HG03558 (cell line): ENCODE results near the gene CLTCL1.
"Not testable (repeated sequence)": the region's sequence is repeated elsewhere in the genome, so short reads cannot be mapped to it uniquely, and the experiment has no call there.

Experiments used
- ATAC-seq: cut with Tn5 transposase; IDR thresholded peaks from one replicate; pipeline ENCODE4 v1.9.1; 2021; ENCODE audit warnings: moderate number of reproducible peaks; ENCODE audit not compliant: unreplicated experiment; ENCODE audit errors: extremely low read depth

The CLTCL1 gene

DNA sequence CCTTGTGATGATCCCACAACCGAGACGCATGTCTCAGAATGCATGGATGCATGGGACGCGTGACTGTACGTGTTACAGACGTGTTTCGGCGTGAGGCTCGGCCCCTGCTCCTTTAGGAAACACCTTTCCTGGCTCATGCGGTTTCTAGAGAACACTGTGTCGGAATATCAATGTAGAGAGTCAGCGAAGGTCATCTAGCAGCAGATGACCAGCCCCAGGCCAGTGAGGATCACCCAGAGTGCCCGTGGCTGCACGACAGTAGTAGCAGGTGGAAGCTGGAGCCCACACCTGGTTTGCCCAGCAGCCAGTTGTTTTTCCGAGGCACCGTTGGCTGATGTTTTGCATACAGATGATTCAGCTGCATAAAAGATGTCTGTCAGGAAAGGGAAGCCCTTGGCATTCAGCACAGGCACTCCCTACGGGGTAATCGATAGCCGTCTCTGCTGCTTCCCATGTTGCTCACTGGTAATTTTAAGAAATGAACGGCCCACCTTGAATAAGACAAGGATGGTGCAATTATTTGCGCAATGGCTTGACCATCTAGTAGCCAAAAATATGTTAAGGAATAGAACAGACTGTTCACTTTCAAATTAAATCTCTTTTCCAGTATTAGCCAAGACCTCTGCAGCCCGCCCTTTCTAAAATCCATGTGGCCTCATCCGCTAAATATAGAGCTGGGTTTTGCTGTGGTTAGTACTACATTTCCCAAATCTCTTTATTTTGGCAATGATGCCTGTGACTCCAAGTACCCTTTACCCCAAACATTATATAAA lies 1.1 kb upstream of the CLTCL1 start:
- ATAC-seq: no peak

- ATAC-seq: no peak
These were observed 320 bp downstream of the CLTCL1 start for GRCh38 chr22:19291218-19291579.

DNA sequence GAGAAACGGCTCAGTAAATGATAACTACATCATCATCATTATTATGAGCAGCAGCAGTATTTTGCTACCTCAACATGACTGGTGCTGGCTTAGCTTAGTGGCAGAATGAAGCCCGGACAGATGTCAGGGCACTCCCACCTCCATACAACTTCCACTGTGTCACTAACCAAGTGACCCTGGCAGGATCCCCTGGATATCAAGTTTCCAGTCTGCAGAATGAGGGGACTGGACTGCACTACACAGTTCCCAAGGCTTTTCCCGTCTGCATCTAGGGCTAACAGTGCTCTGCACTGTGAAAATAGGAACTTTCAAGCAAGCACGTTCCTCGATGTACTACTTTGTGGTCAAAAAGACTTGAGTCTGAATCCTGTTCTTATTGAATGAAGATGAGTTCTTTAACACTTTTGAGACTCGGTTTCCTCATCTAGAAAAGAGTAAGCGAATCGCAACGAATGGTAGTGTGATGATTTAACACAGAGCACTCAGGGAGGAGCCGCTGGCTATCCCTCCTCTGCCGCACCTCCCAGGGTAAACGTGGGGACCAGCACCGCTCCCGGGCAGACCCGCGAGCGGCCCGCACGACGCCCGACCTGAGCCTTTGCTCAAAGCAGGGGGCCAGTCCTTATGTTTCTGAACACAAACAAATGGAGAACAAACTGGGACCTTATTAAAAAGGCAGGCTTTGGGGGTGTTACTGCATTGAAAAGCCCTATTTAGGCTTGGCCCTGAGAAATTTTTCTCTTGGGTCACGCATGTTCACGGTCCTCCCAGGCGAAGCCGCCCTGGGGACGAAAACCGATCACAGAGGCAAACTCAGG lies 910 bp downstream of the CLTCL1 start:
- no peak for ATAC-seq

- ATAC-seq: no peak
These were observed 1.9 kb downstream of the CLTCL1 start for GRCh38 chr22:19289475-19290161.

DNA sequence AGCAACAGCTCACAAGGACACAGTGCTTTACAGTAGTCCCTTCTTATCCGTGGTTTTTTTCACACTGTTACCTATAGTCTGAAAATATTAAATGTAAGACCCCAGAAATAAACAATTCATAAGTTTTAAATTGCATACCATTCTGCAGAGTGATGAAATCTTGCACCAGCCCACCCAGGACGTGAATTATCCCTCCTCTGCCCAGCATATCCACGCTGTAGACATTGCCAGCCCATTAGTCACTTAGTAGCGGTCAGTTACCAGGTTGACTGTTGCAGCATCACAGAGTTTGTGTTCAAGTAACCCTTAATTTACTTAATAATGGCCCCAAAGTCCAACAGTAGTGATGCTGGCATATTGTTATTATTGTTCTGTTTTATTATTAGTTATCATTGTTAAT lies 3.6 kb downstream of the CLTCL1 start:
- no peak for ATAC-seq

GRCh38 chr22:19287076-19287707 lies 4.3 kb downstream of the CLTCL1 start:
- ATAC-seq: no peak

GRCh38 chr22:19285831-19286230 lies 5.7 kb downstream of the CLTCL1 start:
- no peak for ATAC-seq

DNA sequence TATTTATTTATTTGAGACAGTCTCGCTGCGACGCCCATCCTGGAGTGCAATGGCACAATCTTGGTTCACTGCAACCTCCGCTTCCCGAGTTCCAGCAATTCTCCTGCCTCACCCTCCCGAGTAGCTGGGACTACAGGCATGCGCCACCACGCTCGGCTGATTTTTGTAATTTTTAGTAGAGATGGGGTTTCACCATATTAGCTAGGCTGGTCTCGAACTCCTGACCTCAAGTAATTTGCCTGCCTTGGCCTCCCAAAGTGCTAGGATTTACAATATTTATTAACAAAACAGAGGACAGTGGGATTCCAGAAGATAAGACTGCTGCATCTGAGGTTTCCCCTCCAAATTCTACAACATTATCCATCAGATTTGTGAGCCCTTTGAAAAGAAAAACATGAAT lies 12.4 kb downstream of the CLTCL1 start:
- ATAC-seq: not testable (repeated sequence)

GRCh38 chr22:19277785-19278184 lies 13.7 kb downstream of the CLTCL1 start:
- no peak for ATAC-seq

GRCh38 chr22:19275919-19276600 lies 15.5 kb downstream of the CLTCL1 start:
- ATAC-seq: no peak

DNA sequence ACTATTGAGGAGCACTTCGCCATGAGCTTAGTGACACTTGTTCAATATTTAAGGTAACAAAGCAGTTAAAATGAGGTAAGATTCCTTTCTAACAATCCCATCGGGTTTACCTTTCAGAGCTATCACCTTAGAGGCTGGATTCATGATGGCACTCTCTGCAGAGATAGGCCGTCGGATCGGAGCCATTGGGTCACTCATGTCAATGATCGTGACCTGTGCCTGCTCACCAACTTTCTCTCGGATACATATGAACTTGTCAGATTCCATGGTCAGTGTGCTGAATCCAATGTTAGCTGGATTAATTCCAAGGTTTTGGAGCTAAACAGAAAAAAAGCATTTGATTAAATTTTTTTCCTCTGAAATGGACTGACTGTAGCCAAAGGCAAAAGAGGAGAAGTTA lies 16.0 kb downstream of the CLTCL1 start:
- ATAC-seq: no peak

GRCh38 chr22:19275104-19275503 lies 16.4 kb downstream of the CLTCL1 start:
- ATAC-seq: no peak

- no peak for ATAC-seq
These were observed 19.5 kb downstream of the CLTCL1 start for GRCh38 chr22:19271856-19272535.

GRCh38 chr22:19271273-19271855 lies 20.2 kb downstream of the CLTCL1 start:
- no peak for ATAC-seq

DNA sequence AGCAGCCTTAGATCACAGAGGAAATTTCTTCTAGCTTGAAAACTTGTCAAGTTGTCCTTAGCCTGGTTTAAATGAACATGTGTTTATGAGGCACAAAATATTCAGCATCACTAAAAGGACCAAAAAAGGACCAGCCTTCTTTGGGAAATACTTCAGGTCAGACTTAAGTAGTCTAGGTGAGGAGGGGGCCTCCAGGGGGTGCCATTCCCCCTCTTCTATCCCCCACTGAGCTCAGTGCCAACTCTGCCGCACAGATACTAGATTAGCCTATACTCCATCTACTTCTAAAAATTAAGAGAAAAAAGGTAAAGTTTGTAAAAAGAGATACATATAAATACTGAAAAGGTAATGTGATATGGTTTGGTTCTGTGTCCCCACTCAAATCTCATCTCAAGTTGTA lies 20.6 kb downstream of the CLTCL1 start:
- no peak for ATAC-seq

- no peak for ATAC-seq
These were observed 24.9 kb downstream of the CLTCL1 start for GRCh38 chr22:19266547-19267086.

DNA sequence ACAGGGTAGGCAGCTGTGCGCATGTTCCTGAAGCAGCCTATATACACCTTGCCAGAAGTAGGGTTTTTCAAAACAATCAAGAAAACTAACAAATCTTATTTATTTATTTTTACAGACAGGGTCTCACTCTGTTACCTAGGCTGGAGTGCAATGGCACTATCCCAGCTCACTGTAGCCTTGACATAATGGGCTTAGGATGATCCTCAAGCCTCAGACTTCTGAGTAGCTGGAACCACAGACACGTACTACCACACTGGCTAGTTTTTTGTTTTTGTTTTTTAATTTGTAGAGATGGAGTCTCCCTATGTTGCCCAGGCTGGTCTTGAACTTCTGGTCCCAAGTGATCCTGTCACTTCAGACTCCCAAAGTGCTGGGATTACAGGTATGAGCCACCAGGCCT lies 25.7 kb downstream of the CLTCL1 start:
- ATAC-seq: no peak

DNA sequence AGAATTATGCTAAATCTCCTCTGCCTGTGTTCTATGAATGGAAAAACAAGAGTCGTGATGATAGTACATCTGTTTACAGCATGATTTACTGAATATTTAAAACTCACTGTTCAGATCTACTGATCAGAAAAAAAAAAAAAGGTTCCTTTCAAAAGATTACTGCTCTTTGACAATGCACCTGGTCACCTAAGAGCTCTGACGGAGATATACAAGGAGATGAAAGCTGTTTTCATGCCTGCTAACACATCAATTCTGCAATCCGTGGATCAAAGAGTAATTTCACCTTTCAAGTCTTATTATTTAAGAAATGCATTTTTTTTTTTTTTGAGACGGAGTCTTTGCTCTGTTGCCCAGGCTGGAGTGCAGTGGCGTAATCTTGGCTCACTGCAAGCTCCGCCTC lies 30.7 kb downstream of the CLTCL1 start:
- no peak for ATAC-seq

DNA sequence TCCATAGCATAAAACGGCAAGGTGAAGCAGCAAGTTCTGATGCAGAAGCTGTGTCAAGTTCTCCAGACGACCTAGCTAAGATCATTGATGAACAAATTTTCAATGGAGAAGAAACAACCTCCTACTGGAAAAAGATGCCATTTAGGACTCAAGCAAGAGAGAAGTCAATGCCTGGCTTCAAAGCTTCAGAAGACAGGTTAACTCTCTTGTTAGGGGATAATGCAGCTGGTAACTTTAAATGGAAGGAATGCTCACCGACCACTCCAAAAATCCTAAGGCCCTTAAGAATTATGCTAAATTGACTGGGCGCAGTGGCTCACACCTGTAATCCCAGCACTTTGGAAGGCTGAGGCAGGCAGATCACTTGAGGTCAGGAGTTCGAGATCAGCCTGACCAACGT lies 31.3 kb downstream of the CLTCL1 start:
- ATAC-seq: no peak
